Subcutaneous abdominal adipose tissue (tissue), 5 donors: ENCODE results near the gene ARMH2.
"Not testable (repeated sequence)": the region's sequence is repeated elsewhere in the genome, so short reads cannot be mapped to it uniquely, and the experiment has no call there.

Experiments used
- H3K27ac ChIP-seq: one replicate; pipeline ENCODE4 v1.7.0; 2013; ENCODE audit warnings: low read depth, mild to moderate bottlenecking, inconsistent platforms, low read length, moderate library complexity
- H3K27me3 ChIP-seq, 5 donors: one replicate each; pipeline ENCODE4 v1.7.0; 2013; ENCODE audit warnings: low read length in 5 of 5, inconsistent platforms in 1 of 5; ENCODE audit not compliant: control insufficient read depth in 5 of 5, insufficient read depth in 4 of 5
- H3K36me3 ChIP-seq, 5 donors: one replicate each; pipeline ENCODE4 v1.7.0; 2013; ENCODE audit warnings: low read length in 5 of 5; ENCODE audit not compliant: control insufficient read depth in 5 of 5, insufficient read depth in 5 of 5
- H3K4me1 ChIP-seq, 5 donors: one replicate each; pipeline ENCODE4 v1.7.0; 2013; ENCODE audit warnings: low read length in 5 of 5, mild to moderate bottlenecking in 3 of 5, moderate library complexity in 1 of 5; ENCODE audit not compliant: control insufficient read depth in 5 of 5, insufficient read depth in 5 of 5
- H3K4me3 ChIP-seq, 5 donors: one replicate each; pipeline ENCODE4 v1.7.0; 2013; ENCODE audit warnings: low read length in 5 of 5, low read depth in 1 of 5
- H3K9ac ChIP-seq, 5 donors: one replicate each; pipeline ENCODE4 v1.7.0; 2013; ENCODE audit warnings: low read length in 5 of 5, mild to moderate bottlenecking in 4 of 5, moderate library complexity in 3 of 5
- H3K9me3 ChIP-seq, 5 donors: one replicate each; pipeline ENCODE4 v1.7.0; 2013; ENCODE audit warnings: low read length in 5 of 5; ENCODE audit not compliant: control insufficient read depth in 5 of 5
- donor health status: healthy.
- donor health status: healthy.
- donor health status: healthy.
- donor health status: healthy.
- donor health status: healthy.

ARMH2 gene

GRCh38 chr6:24766680-24767462 lies 31.8 kb downstream of the ARMH2 start:
- H3K27ac ChIP-seq: no peak overlapping the region
- H3K36me3 ChIP-seq: no peaks in the 10 kb centered on the region
- H3K4me1 ChIP-seq: no peaks in the 10 kb centered on the region
- no peak overlapping the region for H3K9ac ChIP-seq
- H3K9me3 ChIP-seq: no peaks in the 10 kb centered on the region
- H3K27me3 ChIP-seq: no peaks in the 10 kb centered on the region
- no peak overlapping the region for H3K4me3 ChIP-seq

GRCh38 chr6:24765968-24766367 lies 32.7 kb downstream of the ARMH2 start:
- not testable (repeated sequence) for H3K4me3 ChIP-seq, H3K9me3 ChIP-seq, H3K27ac ChIP-seq, H3K27me3 ChIP-seq, H3K4me1 ChIP-seq, H3K9ac ChIP-seq, H3K36me3 ChIP-seq

DNA sequence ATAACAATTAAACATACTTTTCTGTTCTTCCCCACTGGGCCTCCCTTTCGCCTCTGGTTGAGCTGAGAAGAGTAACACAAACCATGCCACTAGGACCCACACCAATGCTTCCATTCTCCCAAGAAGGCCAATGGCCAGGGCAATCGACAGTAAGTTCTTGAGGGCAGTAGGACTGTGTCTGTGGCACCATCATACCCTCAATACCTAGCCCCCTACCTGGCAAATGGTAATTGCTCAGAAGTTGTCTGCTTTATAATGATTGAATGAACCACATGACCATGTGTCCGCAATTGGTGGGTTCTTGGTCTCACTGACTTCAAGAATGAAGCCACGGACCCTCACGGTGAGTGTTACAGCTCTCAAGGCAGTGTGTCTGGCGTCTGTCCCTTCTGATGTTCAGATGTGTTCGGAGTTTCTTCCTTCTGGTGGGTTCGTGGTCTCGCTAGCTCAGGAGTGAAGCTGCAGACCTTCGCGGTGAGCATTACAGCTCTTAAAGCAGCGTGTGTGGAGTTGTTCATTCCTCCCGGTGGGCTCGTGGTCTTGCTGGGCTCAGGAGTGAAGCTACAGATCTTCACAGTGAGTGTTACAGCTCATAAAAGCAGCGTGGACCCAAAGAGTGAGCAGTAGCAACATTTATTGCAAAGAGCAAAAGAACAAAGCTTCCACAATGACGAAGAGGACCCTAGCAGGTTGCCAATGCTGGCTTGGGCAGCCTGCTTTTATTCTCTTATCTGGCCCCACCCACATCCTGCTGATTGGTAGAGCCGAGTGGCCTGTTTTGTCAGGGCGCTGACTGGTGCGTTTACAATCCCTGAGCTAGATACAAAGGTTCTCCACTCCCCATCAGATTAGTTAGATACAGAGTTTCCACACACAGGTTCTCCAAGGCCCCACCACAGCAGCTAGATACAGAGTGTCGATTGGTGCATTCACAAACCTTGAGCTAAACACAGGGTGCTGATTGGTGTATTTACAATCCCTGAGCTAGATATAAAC lies 33.6 kb downstream of the ARMH2 start:
- not testable (repeated sequence) for H3K4me3 ChIP-seq, H3K4me1 ChIP-seq, H3K36me3 ChIP-seq, H3K27me3 ChIP-seq, H3K9me3 ChIP-seq, H3K9ac ChIP-seq, H3K27ac ChIP-seq

DNA sequence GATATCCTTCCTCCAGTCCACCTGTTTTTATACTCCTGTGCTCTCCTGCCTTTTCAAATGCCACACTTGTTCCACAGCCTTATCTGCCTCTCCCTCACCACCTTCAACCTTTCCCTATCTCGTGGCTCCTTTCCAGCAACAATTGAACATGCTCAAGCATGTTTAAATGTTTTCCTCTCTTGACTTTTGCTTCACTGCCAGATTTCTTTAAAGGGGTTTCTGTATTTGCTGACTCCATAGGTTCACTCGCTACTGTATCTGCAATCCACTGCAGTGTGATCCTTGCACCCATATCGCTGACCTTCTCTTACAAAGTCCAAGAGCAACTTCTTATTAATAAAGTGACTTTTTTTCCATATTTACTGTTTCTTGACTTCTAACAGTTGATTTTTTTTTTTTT lies 35.1 kb downstream of the ARMH2 start:
- Histone ChIP-seq H3K36me3 (no peaks in the 10 kb centered on the region), H3K27me3 (no peaks in the 10 kb centered on the region), H3K4me3 (no peak overlapping the region), H3K4me1 (peaks cover 0 to 3% (median 0%) of the 10 kb centered on the region in 5 donors), H3K9me3 (no peaks in the 10 kb centered on the region), H3K27ac (no peak overlapping the region), H3K9ac (no peak overlapping the region)

DNA sequence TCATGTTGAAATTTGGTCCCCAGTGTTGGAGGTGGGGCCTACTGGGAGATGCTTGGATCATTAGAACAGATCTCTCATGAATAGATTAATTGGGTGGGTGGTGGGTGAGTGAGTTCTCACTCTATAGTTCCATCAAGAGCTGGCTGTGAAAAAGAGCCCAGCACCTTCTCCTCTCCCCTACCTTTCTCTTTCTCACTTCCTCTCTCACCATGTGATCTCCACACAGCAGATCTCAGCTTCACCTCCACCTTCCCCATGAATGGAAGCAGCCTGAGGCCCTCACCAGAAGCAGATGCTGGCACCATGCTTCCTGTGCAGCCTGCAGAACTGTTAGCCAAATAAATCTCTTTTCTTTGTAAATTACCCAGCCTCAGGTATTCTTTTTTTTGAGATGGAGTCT lies 36.9 kb downstream of the ARMH2 start:
- H3K27me3 ChIP-seq: no peaks in the 10 kb centered on the region
- no peak overlapping the region for H3K27ac ChIP-seq
- no peaks in the 10 kb centered on the region for H3K36me3 ChIP-seq
- H3K9me3 ChIP-seq: no peaks in the 10 kb centered on the region
- no peak overlapping the region for H3K9ac ChIP-seq
- H3K4me3 ChIP-seq: no peak overlapping the region
- peaks cover 0 to 3% (median 0%) of the 10 kb centered on the region in 5 donors for H3K4me1 ChIP-seq

- Histone ChIP-seq H3K4me1 (peaks cover 0 to 3% (median 0%) of the 10 kb centered on the region in 5 donors), H3K36me3 (no peaks in the 10 kb centered on the region), H3K27ac (no peak overlapping the region), H3K4me3 (no peak overlapping the region), H3K9ac (no peak overlapping the region), H3K27me3 (no peaks in the 10 kb centered on the region), H3K9me3 (no peaks in the 10 kb centered on the region)
Observed at GRCh38 chr6:24761193-24761835, 37.4 kb downstream of the ARMH2 start.

DNA sequence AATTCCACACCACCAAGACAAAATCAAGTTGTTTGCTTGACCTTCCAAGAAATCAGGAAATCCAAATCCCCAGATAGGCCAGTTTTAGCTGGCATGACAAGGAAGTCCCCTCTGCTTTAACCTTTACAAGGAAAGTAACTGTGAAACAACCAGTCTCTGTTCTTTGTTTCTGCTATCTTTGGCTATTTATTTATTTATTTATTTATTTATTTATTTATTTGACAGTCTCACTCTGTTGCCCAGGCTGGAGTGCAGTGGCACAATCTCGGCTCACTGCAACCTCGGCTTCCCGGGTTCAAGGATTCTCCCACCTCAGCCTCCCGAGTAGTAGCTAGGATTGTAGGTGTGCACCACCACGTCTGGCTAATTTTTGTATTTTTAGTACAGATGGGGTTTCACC lies 38.5 kb downstream of the ARMH2 start:
- H3K4me1 ChIP-seq: peaks cover 0 to 3% (median 0%) of the 10 kb centered on the region in 5 donors
- no peaks in the 10 kb centered on the region for H3K36me3 ChIP-seq
- H3K27ac ChIP-seq: no peak overlapping the region
- H3K27me3 ChIP-seq: no peaks in the 10 kb centered on the region
- H3K9ac ChIP-seq: no peak overlapping the region
- no peak overlapping the region for H3K4me3 ChIP-seq
- no peaks in the 10 kb centered on the region for H3K9me3 ChIP-seq

DNA sequence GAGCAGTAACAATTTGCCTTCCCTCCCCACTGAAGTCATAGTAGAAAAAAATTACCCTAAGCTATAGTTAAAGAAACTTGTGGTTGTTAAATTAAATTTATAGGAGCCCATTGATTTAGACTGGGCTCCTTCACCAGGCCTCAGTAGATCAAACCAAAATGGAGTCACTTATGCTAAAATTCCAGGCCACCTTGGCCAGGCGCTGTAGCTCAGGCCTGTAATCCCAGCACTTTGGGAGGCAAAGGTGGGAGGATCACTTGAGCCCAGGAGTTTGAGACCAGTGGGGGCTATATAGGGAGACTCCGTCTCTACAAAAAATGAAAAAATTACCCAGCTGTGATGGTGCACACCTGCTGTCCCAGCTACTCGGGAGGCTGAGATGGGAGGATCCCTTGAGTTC lies 39.0 kb downstream of the ARMH2 start:
- Histone ChIP-seq H3K9me3 (no peaks in the 10 kb centered on the region), H3K4me1 (peaks cover 0 to 3% (median 0%) of the 10 kb centered on the region in 5 donors), H3K27me3 (no peaks in the 10 kb centered on the region), H3K36me3 (no peaks in the 10 kb centered on the region), H3K4me3 (no peak overlapping the region), H3K9ac (no peak overlapping the region), H3K27ac (no peak overlapping the region)

DNA sequence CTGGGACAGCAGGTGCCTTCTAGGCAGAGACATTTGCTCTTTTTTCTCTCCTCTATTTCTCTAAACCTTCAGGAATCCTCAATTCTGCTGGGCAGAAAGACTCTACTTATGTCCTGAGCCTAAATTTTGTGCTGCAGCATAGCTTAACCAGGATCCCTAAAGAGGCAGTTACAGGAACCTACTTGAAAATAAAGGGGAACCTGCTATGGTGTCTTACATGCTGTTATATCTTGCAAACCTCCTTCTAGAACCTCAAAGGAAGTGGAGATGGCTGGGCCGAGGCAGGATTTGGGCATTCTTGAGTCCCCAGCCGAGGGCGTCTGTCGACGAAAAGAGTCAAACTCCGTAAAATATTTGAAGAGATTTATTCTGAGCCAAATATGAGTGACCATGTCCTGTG lies 41.1 kb downstream of the ARMH2 start:
- no peaks in the 10 kb centered on the region for H3K36me3 ChIP-seq
- H3K9ac ChIP-seq: no peak overlapping the region
- H3K27me3 ChIP-seq: no peaks in the 10 kb centered on the region
- no peak overlapping the region for H3K4me3 ChIP-seq
- H3K4me1 ChIP-seq: peaks cover 0 to 3% (median 0%) of the 10 kb centered on the region in 5 donors
- no peak overlapping the region for H3K27ac ChIP-seq
- no peaks in the 10 kb centered on the region for H3K9me3 ChIP-seq

DNA sequence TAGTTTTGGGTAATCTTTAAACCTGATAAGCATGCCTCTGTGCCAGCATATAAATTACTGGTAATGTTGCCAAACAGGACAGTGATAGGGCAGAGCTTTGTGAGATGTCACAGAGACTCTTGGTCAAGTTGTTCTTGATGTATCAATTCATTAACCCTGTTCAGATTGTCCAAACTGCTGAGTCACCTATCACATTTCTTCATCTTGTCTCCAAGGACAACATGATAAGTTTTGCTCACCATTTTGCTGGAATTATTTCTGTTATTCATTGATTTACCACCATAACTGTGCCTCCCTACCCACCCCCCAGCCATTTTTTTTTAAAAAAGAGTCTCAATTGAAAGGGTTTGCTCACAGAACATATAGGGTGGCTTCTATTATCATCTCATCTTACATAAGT lies 43.4 kb downstream of the ARMH2 start:
- H3K4me1 ChIP-seq: peaks cover 0 to 3% (median 0%) of the 10 kb centered on the region in 5 donors
- no peaks in the 10 kb centered on the region for H3K9me3 ChIP-seq
- H3K27ac ChIP-seq: no peak overlapping the region
- H3K36me3 ChIP-seq: no peaks in the 10 kb centered on the region
- H3K9ac ChIP-seq: no peak overlapping the region
- H3K27me3 ChIP-seq: no peaks in the 10 kb centered on the region
- H3K4me3 ChIP-seq: no peak overlapping the region
